GM12891 (cell line): ENCODE results near the gene HNRNPLL.

Experiments
- PAX5 ChIP-seq: IDR thresholded peaks from 2 replicates; pipeline ENCODE4 v1.6.1; 2011; ENCODE audit warnings: low read length, moderate library complexity, mild to moderate bottlenecking; ENCODE audit not compliant: insufficient read depth, severe bottlenecking
- POLR2A ChIP-seq: IDR thresholded peaks from 2 replicates; pipeline ENCODE4 v1.6.1; 2011; ENCODE audit warnings: low read depth, low read length, control low read depth
- POLR2AphosphoS5 ChIP-seq: IDR thresholded peaks from 2 replicates; pipeline ENCODE4 v1.6.1; 2011; ENCODE audit warnings: low read depth, low read length, control low read depth
- POU2F2 ChIP-seq: IDR thresholded peaks from 2 replicates; pipeline ENCODE4 v1.6.1; 2011; ENCODE audit warnings: low read depth, mild to moderate bottlenecking, control low read depth, low read length, moderate library complexity
- SPI1 ChIP-seq: IDR thresholded peaks from 2 replicates; pipeline ENCODE4 v1.6.1; 2011; ENCODE audit warnings: low read depth, low read length, control low read depth

DNA sequence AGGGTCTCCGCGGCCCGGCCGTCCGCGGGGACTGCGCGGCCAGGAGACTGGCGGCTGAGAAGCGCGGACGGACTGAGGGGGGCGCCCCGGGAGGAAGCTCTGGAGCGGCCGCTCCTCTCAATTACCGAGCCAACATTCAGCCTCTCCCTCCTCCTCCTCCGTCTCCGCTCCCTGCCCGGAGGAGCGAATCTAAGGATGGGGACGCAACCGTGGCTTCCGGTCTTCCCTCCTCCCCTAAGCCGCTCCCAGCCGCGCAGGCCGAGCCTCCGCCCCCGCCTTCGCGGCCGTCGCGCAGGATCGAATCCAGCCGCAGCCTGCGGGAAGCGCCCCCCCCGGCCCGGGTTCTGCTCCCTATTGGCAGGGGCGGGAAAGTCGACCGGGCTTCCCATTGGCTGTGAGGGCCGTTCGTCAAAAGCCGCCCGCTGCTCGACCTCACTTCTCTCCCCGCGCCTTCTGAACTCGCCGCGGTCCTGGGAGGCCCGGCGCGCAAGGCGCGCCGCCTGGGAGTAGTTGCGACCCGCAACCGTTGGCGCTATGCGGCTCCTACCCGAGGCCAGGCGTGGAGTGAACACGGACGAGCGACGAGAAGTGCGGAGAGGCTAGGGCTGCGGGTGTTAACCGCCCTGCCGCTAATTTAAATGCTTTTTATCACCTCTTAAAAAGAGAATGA, at the start of gene HNRNPLL:
- TF ChIP-seq SPI1, result 0 out of 2 replicates have a peak, but pooled peaks have one; percentile 2
- no peak for TF ChIP-seq POLR2AphosphoS5
- TF ChIP-seq POLR2A, result peak; percentile 74; the same call in 1 of the 2 replicates
- no peak for TF ChIP-seq PAX5
- TF ChIP-seq POU2F2, result peak; percentile 30; the same call in 1 of the 2 replicates
